ENCODE measurements around the gene STK38.
"Not testable (repeated sequence)": the region's sequence is repeated elsewhere in the genome, so short reads cannot be mapped to it uniquely, and the experiment has no call there.

Gene STK38

DNA sequence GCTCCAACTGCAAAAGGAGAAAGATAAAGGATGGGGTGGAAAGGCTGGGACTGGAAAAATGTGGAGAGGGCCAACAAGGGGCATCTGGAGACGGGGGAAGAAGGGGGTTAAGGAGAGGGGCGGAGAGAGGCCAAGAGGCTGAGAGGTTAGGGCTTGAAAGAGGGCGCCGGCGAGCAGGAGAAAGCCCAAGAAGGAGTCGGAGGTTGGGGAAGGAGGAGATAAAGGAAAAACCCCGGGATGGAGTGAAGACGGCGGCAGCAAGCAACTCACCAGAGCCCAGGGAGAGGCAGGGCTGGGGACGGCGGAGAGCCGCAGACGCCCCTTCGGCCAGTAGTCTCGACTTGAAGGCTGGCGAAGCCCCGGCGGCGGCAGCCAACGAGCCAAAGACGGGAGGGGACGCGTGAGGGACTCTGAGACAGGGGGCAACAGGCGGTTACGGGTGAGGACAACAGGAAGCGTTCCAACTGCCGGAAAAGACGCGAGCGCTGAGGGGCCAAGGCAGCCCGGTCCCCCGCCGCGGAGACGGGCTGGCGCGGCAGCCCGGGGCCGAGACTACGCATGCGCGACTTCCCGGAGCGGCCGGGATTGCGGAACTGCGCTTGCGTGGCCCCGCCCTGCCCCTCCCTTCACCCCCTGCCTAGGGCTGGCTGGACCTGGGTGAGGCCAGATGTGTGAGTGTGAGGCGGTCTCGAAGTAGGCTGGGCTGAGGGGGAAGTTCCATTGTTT is at the start of gene STK38:
TSS of gene STK38 (minus strand) at position 560 of the 726 bp plus-strand sequence. CDS start 7,277 bp downstream, outside the sequence.
- DNase-seq = no peak

DNA sequence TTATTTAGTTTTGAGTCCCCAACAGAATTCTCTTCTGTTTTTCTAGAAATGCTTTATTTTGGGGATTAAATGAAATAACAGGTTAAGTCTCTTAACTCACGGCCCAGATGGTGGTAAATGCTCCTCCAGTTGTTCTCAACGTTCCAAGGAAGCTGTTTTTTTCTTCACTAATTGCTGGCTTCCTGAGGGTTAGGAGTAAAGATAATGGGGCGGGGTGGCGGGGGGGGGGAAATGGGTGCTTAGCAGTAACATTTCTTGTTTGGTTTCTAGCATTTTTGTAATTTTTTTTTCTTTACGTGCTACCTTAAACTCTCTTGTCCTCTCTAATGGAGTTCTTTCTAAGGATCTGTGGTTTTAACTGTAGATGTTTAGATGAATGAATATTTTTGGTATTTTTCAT is 49.1 kb upstream of the STK38 start:
- no peak for DNase-seq

DNA sequence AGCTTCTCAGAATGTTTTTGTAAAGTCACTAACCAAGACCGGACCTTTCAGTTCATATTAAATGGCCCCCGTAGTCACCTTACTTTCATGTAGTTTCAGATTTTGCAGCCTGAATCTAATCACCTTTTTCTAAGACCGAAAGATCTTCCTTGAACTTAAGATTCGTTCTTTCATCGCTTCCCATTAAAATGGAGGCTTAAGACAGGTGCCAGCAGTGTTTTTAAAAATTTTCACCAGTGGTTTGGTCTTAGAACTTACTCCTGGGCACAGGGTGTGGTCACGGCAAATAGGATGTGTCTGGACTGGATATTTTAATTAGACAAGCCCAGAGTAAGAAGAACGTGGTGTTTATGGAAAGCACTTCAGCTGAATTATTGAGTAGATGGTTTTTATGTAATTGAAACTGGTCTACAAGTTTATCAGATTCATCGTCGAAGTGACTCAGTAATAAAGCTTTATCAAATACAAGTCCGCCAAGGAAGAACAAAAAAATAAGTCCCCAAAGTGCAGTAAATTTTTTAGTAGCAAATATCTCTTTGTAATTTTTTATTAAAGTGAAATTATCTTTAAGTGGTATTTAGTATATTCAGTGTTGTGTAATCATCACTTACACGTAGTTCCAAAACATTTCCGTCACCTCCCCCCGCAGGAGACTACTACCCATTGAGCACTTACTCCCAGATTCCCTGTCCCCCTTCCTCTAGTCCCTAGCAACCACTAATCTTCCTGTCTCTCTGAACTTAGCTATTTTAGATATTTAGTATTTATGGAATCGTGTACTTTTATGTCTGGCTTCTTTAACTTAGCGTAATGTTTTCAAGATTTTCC is 47.8 kb upstream of the STK38 start:
- DNase-seq = no peak

DNA sequence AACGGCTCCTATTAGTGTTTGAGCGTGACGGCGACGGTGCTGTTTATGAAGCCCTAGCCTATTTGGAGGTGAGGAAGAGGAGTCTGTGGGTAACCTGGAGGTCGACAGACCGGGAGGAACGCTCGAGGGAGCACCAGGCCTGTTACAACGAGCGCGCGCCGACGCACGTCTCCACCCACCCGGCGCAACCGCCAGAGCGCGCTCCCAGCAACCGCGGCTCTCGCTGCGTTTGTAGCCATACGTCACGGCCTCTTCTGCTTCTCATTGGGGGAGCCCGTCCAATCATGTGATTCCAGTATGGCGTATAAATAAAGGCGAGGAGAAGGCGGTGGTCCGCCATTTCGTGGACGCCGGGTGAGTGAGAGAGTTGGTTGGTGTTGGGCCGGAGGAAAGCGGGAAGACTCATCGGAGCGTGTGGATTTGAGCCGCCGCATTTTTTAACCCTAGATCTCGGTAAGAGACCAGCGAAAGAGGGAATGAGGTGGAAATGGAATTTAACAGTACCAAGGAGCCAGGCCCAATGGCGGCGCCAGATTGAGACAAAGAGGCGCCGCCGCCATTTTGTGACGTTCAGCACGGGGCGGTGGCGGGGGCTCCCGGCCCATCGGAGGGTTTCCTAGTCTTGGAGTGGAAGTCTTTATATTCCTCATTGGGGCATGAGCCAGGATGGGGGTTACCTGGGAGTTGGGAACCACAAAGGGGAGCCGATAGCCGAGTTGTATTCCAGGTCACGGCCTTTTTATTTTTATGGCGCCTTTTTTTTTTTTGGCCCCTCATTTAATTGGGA is 46.9 kb upstream of the STK38 start, which contains the start of gene SRSF3:
TSS of gene SRSF3 (plus strand) at position 334 of the 787 bp plus-strand sequence. CDS start 2,401 bp downstream, outside the sequence.
- peak; percentile 49 for DNase-seq

DNA sequence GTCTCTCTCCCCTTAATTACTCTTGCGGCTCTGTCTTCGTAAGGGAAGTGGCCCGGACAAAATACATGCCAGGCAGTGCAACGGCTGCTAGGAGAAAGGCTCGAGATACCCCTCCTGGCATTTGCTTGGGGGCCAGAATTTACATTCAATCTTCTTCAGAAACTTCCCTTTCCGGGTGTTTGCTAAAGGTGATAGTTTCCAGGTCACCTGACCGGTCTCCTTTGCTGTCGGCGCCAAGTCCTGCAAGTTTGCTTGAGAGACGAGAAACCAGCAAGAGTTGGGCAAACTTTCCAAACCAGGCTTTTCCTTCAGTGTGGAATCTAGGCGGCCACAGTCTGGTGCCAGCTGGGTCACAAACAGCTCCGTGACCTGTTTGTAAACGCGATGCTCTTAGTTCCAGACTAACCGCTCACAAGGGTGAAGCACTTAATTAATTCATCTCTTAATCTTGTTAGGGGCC is 46.3 kb upstream of the STK38 start:
- DNase-seq = no peak

DNA sequence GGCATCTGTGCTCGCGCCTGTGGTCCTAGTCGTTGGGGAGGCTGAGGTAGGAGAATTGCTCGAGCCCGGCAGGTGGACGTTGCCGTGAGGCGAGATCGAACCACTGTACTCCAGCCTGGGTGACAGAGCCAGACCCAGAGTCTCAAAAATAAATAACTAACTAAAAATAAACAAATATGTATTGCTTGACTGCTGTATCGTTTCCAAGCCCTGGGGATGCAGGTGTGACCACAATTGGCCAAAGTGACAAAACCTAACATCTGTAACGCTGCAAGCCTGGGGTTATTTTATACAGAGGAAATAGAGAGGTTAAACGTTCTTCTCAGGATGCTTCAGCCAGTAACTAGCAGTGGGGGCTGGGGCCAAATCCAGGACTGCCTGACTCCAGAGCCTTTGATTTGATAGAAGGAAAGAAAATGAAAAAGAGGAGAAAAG is 45.0 kb upstream of the STK38 start:
- no peak for DNase-seq

DNA sequence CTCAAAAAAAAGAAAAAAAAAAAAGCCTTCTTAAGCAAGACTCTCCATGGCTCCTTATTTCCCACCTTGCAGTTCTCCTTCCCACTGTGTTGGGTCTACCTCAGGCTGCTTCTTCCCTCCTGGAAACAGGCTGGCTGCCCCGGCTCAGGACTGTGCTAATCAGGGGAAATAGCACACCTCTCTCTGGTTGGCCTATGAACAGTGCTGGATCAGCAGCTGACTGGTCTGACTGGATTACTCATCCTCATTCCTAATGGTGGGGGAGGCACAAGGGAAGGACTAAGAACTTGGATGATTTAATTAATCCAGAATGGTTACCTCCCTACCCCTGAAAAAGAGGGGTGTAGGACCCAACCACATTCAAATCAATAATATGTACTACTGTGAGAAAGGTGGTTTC is 43.0 kb upstream of the STK38 start:
- DNase-seq = no peak

DNA sequence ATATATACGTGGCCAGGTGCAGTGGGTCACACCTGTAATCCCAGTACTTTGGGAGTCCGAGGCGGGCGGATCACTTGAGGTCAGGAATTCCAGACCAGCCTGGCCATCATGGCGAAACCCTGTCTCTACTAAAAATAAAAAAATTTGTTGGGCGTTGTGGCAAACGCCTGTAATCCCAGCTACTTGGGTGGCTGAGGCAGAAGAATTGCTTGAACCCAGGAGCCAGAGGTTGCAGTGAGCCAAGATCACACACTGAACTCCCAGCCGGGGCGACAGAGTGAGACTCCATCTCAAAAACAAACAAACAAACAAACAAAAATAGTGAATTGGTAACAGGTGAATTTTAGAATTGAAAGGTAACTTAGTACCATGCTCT is 41.7 kb upstream of the STK38 start:
- not testable (repeated sequence) for DNase-seq

DNA sequence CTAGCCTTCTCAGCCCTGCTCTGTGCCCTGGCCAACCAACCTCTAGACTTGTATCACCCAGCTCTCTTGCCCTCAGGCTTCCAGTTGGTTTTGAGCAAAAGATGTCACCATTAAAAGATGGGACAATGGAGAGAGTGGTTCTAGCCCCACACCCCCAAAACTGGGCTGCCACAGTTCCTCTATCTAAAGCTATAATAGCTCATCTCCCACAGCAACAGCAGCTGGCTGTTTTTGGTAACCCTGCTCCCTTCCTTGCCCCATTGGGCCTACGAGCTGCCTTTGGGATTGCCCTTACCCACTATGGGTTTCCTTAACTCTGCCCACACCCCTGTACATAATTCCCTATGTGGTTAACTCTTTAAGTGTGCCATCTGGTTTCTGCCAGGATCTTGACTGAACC is 39.3 kb upstream of the STK38 start:
- no peak for DNase-seq

DNA sequence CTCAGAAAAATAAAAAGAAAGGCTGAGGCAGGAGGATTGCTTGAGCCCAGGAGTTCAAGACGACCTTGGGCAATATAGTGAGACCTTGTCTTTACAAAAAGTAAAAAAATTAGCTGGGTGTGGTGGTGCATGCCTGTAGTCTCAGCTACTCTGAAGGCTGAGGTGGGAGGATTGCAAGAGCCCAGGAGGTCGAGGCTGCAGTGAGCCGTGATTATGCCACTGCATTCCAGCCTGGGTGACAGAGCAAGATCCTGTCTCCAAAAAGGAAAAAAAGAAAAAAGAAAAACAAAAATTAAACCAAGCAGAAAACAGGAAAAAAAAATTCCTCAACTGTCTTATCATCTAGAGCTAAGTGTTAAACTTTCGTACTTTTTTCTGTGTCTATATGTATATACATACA is 34.4 kb upstream of the STK38 start:
- no peak for DNase-seq

DNA sequence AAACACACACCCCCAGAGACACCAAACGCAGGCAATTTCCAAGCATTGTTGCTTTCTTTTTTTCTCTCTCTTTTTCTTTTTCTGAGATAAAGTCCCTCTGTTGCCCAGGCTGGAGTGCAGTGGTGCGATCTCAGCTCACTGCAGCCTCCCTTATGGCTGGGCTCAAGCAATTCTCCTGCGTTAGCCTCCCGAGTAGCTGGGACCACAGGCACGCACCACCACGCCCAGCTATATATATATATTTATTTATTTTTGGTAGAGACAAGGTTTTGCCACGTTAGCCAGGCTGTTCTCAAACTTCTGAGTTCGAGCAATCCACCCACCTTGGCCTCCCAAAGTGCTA is 32.9 kb upstream of the STK38 start:
- no peak for DNase-seq

DNA sequence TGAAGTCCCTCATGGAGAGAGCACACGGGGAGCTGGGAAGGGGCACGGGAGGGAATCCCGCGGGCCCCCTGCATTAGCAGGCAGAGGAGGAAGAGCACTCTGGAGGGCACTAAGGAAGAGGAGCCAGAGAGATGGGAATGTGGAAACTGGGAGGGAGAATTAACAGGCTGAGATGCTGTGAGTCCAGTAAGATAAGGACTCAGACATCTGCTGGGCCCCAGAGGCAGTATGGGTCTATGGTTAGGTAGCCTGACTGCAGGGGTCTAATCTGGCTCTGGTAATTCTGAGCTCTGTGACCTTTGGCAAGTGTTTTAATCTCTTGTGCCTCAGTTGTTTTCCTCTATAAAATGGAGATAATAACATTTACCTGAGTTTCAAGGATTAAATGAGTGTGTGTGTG is 31.2 kb upstream of the STK38 start:
- no peak for DNase-seq

DNA sequence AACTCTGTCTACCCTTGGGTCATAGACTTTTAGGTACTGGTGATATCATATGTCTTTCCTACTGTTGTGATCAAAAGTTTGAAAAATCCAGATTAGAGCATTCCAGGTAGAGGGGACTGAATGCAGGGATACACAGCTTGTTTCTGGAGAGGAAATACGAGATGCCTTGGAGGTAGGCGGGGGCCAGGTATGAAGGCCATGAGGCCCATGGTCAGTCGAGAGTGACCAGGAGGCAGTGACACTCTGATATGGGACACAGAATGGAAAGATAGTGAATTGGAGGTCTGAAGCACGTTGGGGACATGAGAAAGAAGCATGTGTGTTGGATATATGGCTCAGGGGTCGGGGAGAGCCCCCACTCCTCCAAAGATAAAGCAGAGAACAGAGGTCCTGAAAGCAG is 30.8 kb upstream of the STK38 start:
- no peak for DNase-seq

DNA sequence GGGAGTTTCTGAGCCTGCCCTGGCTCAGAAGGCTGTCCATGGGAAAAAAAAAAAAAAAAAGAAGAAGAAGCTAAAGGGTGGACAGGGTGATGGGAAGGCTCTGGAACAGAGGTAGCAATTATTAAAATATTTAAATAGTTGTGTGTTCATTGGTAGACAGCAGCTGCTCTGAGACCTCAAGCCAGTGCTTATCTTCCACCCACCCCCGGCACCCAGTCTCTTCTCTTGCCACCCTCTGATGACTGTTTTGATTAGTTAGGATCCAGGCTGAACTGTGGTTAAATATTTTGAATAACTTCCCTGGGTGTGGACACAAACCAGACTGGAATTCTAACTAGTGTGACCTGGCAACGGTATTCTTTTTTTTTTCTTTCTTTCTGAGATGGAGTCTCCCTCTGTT is 30.0 kb upstream of the STK38 start:
- no peak for DNase-seq

DNA sequence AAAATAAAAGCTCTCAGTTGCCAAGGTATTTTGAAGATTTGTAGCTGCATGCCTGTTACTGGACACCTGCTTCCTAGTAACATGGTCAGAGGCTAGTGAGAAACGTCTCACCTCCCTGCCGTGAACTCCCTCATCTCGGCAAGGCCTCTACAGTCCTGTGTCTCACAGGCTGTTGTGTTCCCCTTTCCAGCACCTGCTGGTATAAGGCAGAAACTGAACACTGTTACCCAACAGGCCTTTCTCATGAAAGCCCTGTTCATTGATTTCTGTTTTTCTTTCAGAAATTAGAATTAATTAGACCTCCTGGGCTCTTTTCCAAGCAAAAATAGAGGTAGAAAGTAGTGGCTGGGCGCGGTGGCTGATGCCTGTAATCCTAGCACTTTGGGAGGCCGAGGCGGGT is 29.3 kb upstream of the STK38 start:
- no peak for DNase-seq

DNA sequence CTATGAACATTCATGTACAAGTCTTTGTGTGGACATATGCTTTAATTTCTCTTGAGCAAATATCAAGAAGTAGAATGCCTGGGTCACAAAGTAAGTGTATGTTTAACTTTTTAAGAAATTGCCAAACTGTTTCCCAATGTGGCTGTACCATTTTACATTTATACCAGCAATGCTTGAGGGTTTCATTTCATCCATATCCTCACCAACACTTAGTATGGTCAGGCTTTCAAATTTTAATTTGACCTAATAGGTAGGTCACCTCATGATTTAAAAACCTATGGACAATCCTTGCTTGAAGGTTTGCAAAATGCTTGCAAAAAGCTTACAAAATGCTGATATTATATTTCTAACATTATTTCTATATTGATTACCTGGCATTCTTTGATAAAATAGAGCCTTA is 27.4 kb upstream of the STK38 start:
- DNase-seq = no peak

DNA sequence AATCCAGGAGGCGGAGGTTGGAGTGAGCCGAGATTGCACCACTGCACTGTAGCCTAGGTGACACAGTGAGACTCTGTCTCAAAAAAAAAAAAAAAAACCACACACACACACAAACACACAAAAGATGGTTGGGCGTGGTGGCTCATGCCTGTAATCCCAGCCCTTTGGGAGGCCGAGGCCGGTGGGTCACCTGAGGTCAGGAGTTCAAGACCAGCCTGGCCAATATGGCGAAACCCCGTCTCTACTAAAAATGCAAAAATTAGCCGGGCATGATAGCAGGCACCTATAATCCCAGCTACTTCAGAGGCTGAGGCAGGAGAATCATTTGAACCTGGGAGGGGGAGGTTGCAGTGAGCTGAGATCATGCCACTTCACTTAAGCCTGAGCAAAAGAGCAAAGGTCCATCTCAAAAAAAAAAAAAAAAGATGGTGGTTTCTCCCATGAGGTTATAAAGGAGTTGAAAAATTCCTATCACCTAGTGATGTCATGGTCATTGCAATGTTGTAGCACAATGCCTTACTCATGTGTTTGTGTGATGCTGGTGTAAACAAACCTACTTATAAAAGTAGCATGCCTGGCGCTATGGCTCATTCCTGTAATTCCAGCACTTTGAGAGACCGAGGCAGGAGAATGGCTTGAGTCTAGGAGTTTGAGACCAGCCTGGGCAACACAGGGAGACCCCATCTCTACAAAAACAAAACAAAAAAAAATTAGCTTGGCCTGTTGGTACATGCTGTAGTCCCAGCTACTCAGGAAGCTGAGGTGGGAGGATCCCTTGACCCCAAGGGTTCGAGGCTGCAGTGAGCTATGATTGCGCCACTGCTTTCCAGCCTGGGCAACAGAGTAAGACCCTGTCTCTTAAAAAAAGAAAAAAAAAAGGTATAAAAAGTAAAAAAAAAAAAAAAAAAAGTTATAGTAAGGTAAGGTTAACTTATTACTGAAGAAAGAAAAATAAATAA is 25.4 kb upstream of the STK38 start:
- not testable (repeated sequence) for DNase-seq

DNA sequence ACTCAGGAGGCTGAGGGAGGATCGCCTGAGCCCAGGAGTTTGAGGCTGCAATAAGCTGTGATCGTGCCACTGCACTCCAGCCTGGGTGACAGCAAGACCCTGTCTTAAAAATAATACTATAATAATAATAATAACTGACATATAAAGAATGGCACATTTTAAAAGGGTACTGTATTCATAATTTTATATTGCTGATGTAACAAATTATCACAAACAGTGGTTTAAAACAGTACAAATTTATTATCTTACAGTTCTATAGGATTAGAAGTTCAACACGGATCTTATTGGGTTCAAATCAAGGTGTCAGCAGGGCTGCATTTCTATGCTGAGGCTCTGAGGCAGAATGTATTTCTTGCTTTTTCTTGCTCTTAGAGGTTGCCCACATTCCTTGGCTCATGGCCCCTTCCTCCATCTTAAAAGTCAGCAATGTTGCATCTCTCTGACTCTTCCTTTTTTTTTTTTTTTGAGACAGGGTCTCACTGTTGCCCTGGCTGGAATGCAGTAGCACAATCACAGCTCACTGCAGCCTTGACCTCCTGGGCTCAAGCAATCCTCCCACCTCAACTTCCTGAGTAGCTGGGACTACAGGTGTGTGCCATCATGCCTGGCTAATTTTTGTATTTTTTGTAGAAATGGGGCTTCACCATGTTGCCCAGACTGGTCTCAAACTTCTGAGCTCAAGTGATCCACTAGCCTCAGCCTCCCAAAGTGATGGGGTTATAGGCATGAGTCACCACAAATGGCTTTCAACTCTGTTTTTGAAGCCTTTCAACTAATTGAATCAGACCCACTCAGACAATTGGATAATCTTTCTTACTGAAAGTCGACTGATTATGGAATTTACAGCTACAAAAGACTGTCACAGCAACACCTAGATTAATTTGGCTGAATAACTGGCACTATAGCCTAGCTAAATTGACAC is 24.1 kb upstream of the STK38 start:
- DNase-seq = no peak

DNA sequence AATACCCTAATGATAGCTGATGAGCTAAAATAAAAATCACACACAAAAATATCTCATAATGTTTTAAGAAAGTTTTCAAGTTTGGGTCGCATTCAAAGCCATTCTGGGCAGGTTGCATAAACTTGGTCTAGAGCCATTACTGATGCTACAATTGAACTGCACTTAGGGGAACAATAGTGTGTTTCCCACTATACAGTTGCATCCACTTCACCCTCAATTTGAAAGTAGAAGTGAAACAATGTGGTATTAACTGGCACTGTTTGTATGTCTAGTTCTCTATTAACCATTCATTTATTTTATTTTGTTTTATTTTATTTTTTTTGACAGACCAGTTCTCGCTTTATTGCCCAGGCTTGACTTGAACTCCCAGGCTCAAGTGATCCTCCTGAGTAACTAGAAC is 23.0 kb upstream of the STK38 start:
- DNase-seq = no peak

DNA sequence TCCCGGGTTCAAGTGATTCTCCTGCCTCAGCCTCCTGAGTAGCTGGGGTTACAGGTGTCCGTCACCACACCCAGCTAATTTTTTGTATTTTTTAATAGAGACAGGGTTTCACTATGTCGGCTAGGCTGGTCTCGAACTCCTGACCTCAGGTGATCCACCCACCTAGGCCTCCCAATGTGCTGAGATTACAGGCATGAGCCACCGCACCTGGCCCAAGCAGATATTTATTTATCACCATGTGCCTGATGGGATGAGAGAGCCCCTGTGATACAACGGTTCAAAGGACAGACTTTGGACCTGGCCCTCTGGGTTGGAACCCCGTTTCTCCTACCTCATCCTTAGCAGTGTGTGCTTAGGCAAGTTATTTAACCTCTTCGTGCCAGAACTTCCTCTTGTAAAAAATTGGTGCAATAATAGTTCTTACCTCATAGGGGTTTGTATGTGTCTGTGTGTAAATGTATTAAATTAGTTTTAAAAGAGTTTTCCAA is 19.2 kb upstream of the STK38 start:
- no peak for DNase-seq

DNA sequence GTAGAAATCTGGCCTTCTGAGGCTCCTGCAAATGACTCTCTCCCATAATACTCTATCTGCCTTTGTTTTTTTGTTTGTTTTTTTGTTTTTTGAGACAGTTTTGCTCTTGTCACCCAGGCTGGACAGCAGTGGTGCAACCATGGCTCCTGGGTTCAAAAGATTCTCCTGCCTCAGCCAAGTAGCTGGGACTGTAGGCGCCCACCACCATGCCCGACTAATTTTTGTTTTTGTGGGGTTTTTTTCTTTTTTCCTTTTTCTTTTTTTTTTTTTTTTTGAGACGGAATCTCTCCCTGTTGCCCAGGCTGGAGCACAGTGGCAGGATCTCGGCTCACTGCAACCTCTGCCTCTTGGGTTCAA is 16.6 kb upstream of the STK38 start:
- no peak for DNase-seq
